Activated CD8-positive, alpha-beta T cell treated with anti-CD3 and anti-CD28 coated beads, Interleukin-2, amount 10 ng/mL, durations not matched to agents 7 days and 5 days (primary cell): ENCODE measurements around the gene RBFOX2. TPM values are rescaled to one million over a fixed set of nuclear protein-coding genes. Genes with fewer than 3 reads are reported as not detected.
"Not testable (repeated sequence)": the region's sequence is repeated elsewhere in the genome, so short reads cannot be mapped to it uniquely, and the experiment has no call there.

Experiments used
- ATAC-seq: fragments of 150-1000 bp; cut with Tn5 transposase; one replicate; pipeline ENCODE4 v1.10.0; 2021; ENCODE audit warnings: moderate library complexity
- CTCF ChIA-PET: fragments of 350-600 bp; sonication (Branson Sonifier 250); formaldehyde crosslinking; loops from one replicate; lab custom pipeline; 2021; ENCODE audit warnings: antibody characterized with exemption; lab: Charles Lee
- POLR2A ChIA-PET: fragments of 350-600 bp; sonication (Branson Sonifier 250); formaldehyde crosslinking; loops from one replicate; lab custom pipeline; 2021; ENCODE audit warnings: antibody characterized with exemption; lab: Charles Lee
- DNase-seq: peaks from one replicate; pipeline ENCODE4 v3.0.0-alpha.2; 2020
- H3K27ac Mint-ChIP-seq: one replicate; pipeline ENCODE4 v1.8.0; 2021; ENCODE audit warnings: mild to moderate bottlenecking, mixed read lengths
- H3K27me3 Mint-ChIP-seq: one replicate; pipeline ENCODE4 v1.8.0; 2021; ENCODE audit warnings: low read depth, mixed read lengths
- H3K36me3 Mint-ChIP-seq: one replicate; pipeline ENCODE4 v1.8.0; 2021; ENCODE audit warnings: low read depth, mixed read lengths
- H3K4me1 Mint-ChIP-seq: one replicate; pipeline ENCODE4 v1.8.0; 2021; ENCODE audit warnings: low read depth, mixed read lengths
- H3K4me3 Mint-ChIP-seq: one replicate; pipeline ENCODE4 v1.8.0; 2021; ENCODE audit warnings: mild to moderate bottlenecking, mixed read lengths
- H3K9me3 Mint-ChIP-seq: one replicate; pipeline ENCODE4 v1.8.0; 2022; ENCODE audit warnings: mixed read lengths; ENCODE audit not compliant: insufficient read depth
- total RNA-seq, 2 experiments: library from RNA; stranded (reverse); gene quantifications; one replicate each; pipeline ENCODE4 v1.2.3, GENCODE V29; 2021

RBFOX2 gene
- total RNA-seq, 2 experiments from 2014 or later, result 0.03 to 0.37 TPM

DNA sequence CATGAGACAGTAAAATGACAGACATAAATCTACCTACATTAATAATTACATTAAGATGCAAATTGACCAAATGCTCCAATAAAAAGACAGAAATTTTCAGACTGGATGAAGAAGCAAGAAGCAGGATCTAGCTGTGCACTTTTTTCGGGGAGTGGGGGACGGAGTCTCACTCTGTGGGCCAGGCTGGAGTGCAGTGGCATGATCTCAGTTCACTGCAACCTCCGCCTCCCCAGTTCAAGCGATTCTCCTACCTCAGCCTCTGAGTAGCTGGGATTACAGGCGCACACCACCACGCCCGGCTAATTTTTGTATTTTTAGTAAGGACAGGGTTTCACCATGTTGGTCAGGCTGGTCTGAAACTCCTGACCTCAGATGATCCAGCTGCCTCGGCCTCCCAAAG, 222.0 kb downstream of the RBFOX2 start:
- H3K27ac Mint-ChIP-seq, H3K4me1 Mint-ChIP-seq, ATAC-seq, H3K27me3 Mint-ChIP-seq, DNase-seq, H3K36me3 Mint-ChIP-seq, POLR2A ChIA-PET, H3K4me3 Mint-ChIP-seq, H3K9me3 Mint-ChIP-seq: not testable (repeated sequence)
- CTCF ChIA-PET, result interaction anchor here (1.1 kb wide), 1 partner anchor 260 kb away, joined by 3 read pairs; no protein-coding TSS in a partner anchor

- Mint-ChIP-seq H3K4me3 (no peak overlapping the region), H3K9me3 (no peaks in the 10 kb centered on the region), H3K36me3 (no peaks in the 10 kb centered on the region), H3K27ac (no peak overlapping the region), H3K27me3 (no peaks in the 10 kb centered on the region), H3K4me1 (no peaks in the 10 kb centered on the region)
- ChIA-PET CTCF (interaction anchor here (1.1 kb wide), 1 partner anchor 261 kb away, joined by 3 read pairs; no protein-coding TSS in a partner anchor), POLR2A (no interaction called here)
- DNase-seq (no peak), ATAC-seq (no peak)
Measured at GRCh38 chr22:35805466-35805865, 223.2 kb downstream of the RBFOX2 start.

DNA sequence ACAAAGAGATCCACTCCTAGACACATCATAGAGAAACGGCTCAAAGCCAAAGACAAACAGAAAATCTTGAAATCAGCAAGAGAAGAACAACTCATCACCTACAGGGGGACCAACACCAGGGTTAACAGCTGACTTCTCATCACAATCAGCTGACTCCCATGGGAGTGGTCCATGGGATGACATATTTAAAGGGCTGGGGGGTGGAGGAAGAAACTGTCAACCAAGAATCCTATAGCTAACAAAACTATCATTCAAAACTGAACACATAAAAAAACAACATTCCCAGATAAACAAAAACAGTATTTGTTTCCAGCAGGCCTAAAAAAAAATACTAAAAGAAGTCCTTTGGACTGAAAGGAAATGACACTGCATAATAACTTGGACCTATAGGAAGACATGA, 224.2 kb downstream of the RBFOX2 start:
- ATAC-seq, result no peak
- DNase-seq, result no peak
- Mint-ChIP-seq H3K4me3 (no peak overlapping the region), H3K4me1 (no peaks in the 10 kb centered on the region), H3K9me3 (no peaks in the 10 kb centered on the region), H3K36me3 (no peaks in the 10 kb centered on the region), H3K27ac (no peak overlapping the region), H3K27me3 (no peaks in the 10 kb centered on the region)
- ChIA-PET POLR2A (no interaction called here), CTCF (no interaction called here)

DNA sequence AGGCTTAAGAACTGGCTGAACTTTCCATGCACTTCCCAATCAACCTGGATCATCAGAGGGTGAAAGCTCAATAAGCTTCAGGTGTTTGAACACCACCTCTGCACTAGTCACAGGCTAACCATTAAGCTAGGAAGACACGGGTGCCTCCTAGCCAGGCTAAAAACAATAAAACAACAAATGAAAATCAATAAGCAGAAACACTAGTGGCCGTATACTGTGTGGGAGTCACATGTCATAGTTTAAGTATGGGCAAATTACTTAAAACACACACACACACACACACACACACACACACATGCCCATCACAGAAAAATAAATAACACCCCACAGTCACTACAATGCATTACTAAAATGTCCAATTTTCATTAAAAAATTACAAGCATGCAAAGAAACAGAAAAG, 225.7 kb downstream of the RBFOX2 start:
- CTCF ChIA-PET, result no interaction called here
- Mint-ChIP-seq H3K9me3 (no peaks in the 10 kb centered on the region), H3K27ac (no peak overlapping the region), H3K4me3 (no peak overlapping the region), H3K36me3 (no peaks in the 10 kb centered on the region), H3K4me1 (no peaks in the 10 kb centered on the region), H3K27me3 (no peaks in the 10 kb centered on the region)
- POLR2A ChIA-PET, result no interaction called here
- DNase-seq (no peak), ATAC-seq (no peak)

GRCh38 chr22:35801301-35801700, 227.3 kb downstream of the RBFOX2 start:
- CTCF ChIA-PET, H3K4me3 Mint-ChIP-seq, H3K27ac Mint-ChIP-seq, ATAC-seq, H3K27me3 Mint-ChIP-seq, DNase-seq, POLR2A ChIA-PET, H3K4me1 Mint-ChIP-seq, H3K36me3 Mint-ChIP-seq, H3K9me3 Mint-ChIP-seq: not testable (repeated sequence)

- ChIA-PET POLR2A (no interaction called here), CTCF (no interaction called here)
- Mint-ChIP-seq H3K36me3 (no peaks in the 10 kb centered on the region), H3K27me3 (no peaks in the 10 kb centered on the region), H3K4me1 (no peaks in the 10 kb centered on the region), H3K4me3 (no peak overlapping the region), H3K9me3 (no peaks in the 10 kb centered on the region), H3K27ac (no peak overlapping the region)
- DNase-seq (no peak), ATAC-seq (no peak)
Measured at GRCh38 chr22:35799150-35799549, 229.5 kb downstream of the RBFOX2 start.

DNA sequence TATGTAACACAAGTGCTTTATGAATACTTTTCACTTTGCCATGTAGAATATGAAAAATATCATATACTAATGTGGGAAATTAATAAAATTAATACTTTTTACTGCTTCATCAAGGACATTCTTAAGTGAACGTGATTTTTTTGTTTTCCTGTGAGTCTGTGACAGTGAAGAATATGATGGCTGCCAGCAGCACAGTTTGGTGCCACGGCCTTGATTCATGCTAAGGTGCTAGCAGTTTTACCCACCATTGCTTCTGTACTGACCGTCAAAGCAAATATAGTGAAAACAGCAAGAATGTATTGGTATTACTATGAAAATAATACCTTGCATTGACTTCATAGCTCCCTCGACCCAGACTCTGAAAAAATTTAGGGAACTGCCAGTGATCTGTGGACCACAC, 231.2 kb downstream of the RBFOX2 start:
- ATAC-seq, result no peak
- DNase-seq, result no peak
- Mint-ChIP-seq H3K36me3 (no peaks in the 10 kb centered on the region), H3K27ac (no peak overlapping the region), H3K4me3 (no peak overlapping the region), H3K27me3 (no peaks in the 10 kb centered on the region), H3K9me3 (no peaks in the 10 kb centered on the region), H3K4me1 (no peaks in the 10 kb centered on the region)
- CTCF ChIA-PET, result no interaction called here
- POLR2A ChIA-PET, result no interaction called here

GRCh38 chr22:35795476-35795875, 233.1 kb downstream of the RBFOX2 start:
- Mint-ChIP-seq H3K36me3 (no peaks in the 10 kb centered on the region), H3K9me3 (no peaks in the 10 kb centered on the region), H3K4me1 (no peaks in the 10 kb centered on the region), H3K27me3 (no peaks in the 10 kb centered on the region), H3K27ac (no peak overlapping the region), H3K4me3 (no peak overlapping the region)
- ChIA-PET POLR2A (no interaction called here), CTCF (no interaction called here)
- ATAC-seq (no peak), DNase-seq (no peak)

GRCh38 chr22:35792506-35792905, 236.1 kb downstream of the RBFOX2 start:
- Mint-ChIP-seq H3K4me3 (no peak overlapping the region), H3K4me1 (peaks cover 3% of the 10 kb centered on the region), H3K36me3 (no peaks in the 10 kb centered on the region), H3K9me3 (no peaks in the 10 kb centered on the region), H3K27me3 (peaks cover 4% of the 10 kb centered on the region), H3K27ac (no peak overlapping the region)
- CTCF ChIA-PET, result no interaction called here
- ATAC-seq (no peak), DNase-seq (no peak)
- POLR2A ChIA-PET, result no interaction called here

DNA sequence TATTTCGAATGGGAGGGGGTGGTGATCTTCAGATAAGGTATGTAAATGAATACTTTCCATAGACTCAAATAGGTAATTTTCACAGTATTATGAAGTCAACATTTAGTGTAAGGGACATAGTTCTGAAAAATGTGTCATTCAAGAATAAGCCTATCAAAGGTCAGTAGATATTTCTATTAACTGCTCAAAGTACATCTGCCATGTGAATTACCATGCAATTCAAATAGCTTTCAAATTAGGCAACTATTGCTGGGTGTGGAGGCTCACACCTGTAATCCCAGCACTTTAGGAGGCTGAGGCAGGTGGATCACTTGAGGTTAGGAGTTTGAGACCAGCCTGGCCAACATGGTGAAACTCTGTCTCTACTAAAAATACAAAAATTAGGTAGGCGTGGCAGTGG, 236.8 kb downstream of the RBFOX2 start:
- DNase-seq, POLR2A ChIA-PET, H3K36me3 Mint-ChIP-seq, H3K4me3 Mint-ChIP-seq, H3K9me3 Mint-ChIP-seq, H3K4me1 Mint-ChIP-seq, CTCF ChIA-PET, H3K27me3 Mint-ChIP-seq, ATAC-seq, H3K27ac Mint-ChIP-seq: not testable (repeated sequence)

DNA sequence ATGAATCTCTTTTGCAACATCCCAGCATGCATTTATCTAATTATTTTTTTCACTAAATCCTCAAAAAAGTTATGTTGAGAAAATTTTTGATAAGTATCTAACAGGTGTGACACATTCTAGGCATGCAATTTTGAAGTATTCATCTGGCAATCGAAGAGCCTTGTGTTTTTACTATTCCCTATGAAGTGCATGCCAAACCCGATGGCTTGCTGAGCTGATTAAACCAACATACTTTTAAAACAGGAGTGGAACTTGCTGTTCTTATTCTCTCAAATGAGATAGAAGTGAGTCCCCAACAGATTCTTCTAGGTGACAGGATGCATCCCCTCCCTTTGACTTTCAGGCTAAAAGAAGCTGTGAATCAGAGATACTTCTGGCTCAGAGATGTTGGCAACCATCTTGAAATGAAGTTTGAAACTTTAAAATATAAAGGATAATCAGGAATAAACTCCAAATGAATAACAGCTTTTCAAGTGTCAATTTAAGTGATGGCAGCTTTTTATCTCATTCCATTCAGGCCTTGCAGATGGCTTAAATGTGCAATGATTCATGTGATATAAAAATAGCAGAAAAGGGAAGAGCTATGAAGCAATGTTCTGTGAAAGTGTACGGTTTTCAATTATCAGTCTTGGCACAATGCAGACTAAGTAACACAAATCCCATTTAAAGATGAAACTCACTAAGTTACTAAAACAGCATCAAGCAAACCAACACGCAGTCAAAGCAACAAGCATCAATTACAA, 243.3 kb downstream of the RBFOX2 start:
- H3K27me3 Mint-ChIP-seq, result peaks cover 4% of the 10 kb centered on the region
- H3K4me3 Mint-ChIP-seq, result no peak overlapping the region
- ATAC-seq (no peak), DNase-seq (no peak)
- no peaks in the 10 kb centered on the region for H3K9me3 Mint-ChIP-seq
- POLR2A ChIA-PET, result no interaction called here
- H3K27ac Mint-ChIP-seq, result no peak overlapping the region
- CTCF ChIA-PET, result interaction anchor here (0.8 to 1.0 kb wide), 2 partner anchors 280 to 339 kb away, joined by 3 to 4 read pairs; no protein-coding TSS in a partner anchor
- H3K36me3 Mint-ChIP-seq, result no peaks in the 10 kb centered on the region
- H3K4me1 Mint-ChIP-seq, result peaks cover 3% of the 10 kb centered on the region

GRCh38 chr22:35784633-35785032, 244.0 kb downstream of the RBFOX2 start:
- CTCF ChIA-PET, result no interaction called here
- H3K9me3 Mint-ChIP-seq, result no peaks in the 10 kb centered on the region
- H3K36me3 Mint-ChIP-seq, result no peaks in the 10 kb centered on the region
- POLR2A ChIA-PET, result no interaction called here
- no peak overlapping the region for H3K27ac Mint-ChIP-seq
- H3K4me1 Mint-ChIP-seq, result peaks cover 1% of the 10 kb centered on the region
- no peak for ATAC-seq
- H3K4me3 Mint-ChIP-seq, result no peak overlapping the region
- peaks cover 5% of the 10 kb centered on the region for H3K27me3 Mint-ChIP-seq
- DNase-seq, result no peak
